ENCODE measurements around the gene DCC.

The DCC gene

GRCh38 chr18:53541924-53542323 is 1201.9 kb downstream of the DCC start:
- DNase-seq, result no peak

GRCh38 chr18:53543711-53544110 is 1203.7 kb downstream of the DCC start:
- no peak for DNase-seq

- no peak for DNase-seq
Measured at GRCh38 chr18:53544917-53545316, 1204.9 kb downstream of the DCC start.

GRCh38 chr18:53551868-53552426 is 1212.0 kb downstream of the DCC start:
- no peak for DNase-seq

- DNase-seq, result no peak
Measured at GRCh38 chr18:53553030-53553429, 1213.0 kb downstream of the DCC start.

GRCh38 chr18:53556450-53556849 is 1216.5 kb downstream of the DCC start:
- DNase-seq, result no peak

- DNase-seq, result no peak
Measured at GRCh38 chr18:53560546-53560945, 1220.5 kb downstream of the DCC start.

GRCh38 chr18:53566626-53567025 is 1226.6 kb downstream of the DCC start:
- DNase-seq, result no peak

- no peak for DNase-seq
Measured at GRCh38 chr18:53567929-53568574, 1228.1 kb downstream of the DCC start.
